Activated CD4-positive, alpha-beta T cell treated with anti-CD3 and anti-CD28 coated beads, Interleukin-2, Interleukin-4, amounts not matched to agents 100 ng/mL and 50 ng/mL, durations not matched to agents 16 hours and 8 hours (primary cell): ENCODE data around the gene BACE2.
"Not testable (repeated sequence)": the region's sequence is repeated elsewhere in the genome, so short reads cannot be mapped to it uniquely, and the experiment has no call there.

Source experiments
- DNase-seq: peaks from one replicate; pipeline ENCODE4 v3.0.0-alpha.2; 2020; ENCODE audit warnings: low spot score

Gene BACE2

DNA sequence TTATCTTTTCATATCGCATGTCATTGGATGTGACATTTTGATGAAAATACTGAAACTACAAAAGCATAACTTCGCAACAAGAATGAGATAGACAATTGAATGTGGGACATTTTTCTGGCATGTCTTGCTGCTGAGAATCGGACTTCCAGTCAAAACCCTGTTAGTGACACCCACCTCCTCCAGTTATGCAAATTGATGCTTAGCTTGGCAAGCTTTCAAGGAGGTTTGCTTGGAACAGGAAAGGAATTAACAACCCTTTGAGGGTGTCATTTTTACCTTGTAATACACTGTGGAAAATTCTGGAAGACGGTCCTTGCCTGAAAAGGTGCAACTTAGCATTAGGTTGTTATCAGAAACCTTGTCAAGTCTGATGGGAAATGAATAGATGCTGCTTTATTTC lies 109.9 kb downstream of the BACE2 start:
- DNase-seq = no peak

DNA sequence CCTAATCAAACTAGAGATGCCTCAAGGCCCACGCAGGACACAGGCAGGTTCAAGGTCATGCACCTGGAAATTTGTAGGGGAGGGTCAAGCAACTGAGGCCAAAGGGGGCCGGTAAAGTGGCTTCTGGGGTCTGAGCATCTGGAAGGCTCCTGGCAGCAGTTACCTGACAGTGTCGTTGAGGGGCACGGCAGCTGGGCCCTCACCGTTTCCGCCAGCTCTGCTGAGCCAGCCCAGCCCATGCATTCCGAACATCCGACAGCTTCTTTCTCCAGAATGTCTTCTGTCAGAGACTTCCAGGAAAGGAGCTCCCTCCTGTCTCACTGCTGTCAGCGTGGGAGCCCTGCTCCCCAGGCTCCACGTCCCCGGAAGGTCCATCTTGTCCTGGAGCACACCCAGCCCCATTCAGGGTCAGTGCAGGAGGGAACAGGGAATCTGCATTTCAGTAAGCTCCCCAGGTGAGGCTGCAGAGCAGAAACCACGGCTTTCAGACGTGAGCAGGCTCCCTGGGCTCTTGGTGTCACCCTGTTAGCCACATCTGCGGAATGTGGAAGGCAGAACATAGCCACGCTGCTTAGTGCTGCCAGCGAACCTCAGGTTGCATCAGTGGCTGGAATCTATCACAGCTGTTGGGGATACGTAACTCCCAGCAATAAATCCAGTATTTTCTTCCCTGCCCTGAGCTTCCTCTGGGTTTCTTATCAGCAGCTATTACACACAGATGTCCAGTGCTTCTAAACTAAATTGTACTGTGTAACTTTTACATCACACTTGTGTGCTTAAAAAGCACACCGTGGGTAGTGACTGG lies 112.4 kb downstream of the BACE2 start:
- DNase-seq = no peak

DNA sequence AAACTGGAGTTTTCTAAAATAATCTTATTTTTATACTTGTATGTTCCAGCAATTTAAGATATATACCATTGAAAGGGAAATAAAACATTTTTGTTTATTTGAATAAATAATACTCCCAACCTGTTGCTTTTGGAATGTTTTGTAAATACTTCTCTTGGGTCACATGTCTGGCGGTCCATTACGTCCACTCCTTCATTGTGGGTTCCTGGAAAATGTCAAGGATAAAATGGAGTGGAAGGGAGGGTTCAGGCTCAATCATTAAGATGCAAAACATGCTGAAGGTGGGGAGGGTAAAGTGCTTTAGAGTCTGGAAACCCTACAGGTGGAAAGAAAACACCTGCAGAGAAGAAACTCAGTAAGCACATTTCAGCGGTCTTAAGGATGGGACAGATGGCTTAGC lies 114.5 kb downstream of the BACE2 start:
- no peak for DNase-seq

DNA sequence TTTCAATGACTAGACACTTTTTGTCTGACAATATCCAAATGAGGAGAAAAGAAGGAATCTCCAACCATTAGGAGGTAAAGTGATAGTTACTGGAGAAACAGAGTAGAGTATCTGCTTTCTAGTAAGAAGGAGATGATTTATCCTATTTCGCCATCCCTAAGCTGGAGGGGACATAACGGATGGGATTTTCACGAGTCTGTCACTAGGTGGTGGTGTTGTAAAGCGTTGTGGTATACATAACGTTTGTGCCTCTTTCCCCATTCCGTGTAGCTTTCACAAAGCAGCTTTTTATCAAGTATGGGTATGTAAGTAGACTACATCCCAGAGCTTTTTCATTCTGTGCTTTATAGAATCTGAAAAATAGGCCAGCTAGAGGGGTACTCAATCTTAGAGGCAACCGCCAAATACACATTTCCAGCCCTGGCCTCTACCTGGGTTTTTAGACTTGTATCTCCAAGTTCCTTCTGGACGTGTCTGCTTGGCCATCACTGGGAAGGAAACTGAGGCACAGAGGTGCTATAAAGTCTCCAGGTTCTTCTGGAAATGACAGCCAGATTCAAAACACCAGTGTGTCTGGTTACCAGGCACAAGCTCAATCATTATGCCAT lies 115.4 kb downstream of the BACE2 start:
- DNase-seq = peak; percentile 64

DNA sequence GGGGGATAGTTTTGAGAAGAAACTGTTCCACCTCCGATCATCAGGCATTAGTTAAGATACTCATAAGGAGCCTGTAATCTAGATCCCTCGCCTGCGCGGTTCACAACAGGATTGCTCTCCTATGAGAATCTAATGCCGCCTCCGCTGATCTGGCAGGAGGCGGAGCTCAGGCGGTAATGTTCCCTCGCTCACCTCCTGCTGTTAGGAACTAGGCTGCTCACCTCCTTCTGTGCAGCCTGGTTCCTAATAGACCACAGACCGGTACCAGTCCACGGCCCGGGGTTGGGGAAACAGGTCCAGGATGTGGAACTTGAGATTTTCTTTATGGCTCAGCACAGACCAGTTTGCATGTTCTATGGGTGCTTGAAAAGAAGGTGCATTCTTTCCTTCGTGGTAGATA lies 121.5 kb downstream of the BACE2 start:
- no peak for DNase-seq

DNA sequence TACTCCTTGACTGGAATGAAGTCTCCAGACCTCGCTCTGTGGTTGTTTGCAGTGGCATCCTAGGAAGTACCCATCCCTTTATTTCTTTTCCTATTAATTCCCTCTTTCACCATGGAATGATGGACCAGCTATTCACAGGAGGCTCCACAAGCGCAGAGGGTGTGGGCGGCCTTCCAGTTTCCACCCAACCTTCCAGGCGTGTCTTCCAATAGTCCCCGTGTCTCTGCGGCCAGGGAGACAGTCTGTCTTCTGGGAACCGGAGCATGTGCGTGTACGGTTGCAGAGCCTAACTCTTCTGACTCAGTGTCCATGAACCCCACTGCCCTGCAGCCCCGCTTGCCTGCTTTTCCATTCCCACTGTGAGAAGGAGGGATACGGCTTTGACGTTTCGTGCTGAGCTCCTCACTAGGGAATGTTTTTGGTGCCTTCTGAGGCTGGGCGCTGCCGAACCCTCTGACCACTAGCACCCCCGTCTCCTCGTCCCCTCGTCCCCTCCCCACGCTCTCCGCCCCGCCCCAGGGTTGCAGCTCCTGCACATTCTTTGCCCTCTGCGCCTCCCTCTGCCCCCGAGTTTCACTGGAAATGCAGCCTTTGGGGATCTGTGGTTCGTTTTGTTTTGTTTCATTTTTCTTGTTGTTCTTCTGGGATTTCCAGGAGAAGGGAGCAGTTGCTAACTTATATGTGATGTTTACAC lies 122.3 kb downstream of the BACE2 start:
- no peak for DNase-seq

DNA sequence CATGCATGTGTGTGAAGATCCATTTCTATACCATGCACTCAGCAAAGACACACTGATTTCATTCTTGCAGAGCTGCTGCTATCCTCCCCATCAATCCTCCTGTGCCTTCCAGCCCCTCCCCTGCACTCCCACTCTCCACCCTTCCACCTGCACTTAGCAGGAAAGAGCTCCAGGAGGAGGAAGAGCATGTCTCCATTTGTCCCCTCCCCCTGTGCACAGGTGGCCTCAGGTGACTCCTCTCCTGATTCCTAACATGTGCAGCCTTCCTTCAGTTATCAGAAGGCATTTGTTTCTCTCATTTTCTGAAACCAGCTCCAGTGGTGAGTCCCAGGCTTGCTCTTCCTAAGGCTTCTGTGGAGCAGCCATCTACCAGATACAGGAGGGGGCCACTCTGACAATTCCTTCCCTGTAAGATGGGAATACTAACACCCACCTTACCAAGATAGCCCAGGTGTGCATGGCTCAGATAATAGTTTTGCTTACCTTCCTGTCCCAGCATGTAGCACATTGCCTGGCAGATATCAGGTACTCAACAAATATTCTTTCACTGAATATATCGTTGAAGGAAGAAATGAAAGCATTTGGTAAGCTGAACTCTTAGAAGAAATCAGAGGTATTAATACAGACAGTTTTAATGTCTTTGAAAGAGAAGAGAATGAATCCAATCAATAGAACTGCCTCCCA lies 126.7 kb downstream of the BACE2 start:
- no peak for DNase-seq

DNA sequence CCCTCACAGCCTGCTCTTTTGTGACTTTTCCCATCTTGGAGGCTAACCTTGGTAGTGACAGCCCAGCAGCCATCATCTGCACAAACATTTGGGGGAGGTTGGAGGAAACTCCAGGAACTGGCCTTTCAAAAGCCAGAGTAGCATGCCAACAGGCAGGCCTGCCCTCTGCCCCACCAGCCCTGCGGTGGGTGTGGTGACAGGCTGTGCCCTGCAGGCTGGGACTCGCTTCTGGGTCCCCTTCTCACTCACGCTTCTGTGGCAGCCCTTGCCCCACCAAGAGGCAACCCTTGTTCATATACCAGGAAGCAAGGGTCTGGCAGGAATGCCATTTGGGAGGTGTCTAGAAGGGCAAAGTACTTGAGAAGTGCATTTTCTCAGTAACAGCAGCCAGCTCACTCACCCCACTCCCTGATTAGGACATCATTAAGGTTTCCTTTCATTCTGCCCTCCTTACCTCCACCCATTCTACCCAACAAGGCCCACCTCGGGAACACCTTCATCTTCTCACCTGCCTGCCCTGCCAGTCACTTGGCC lies 127.8 kb downstream of the BACE2 start:
- no peak for DNase-seq

DNA sequence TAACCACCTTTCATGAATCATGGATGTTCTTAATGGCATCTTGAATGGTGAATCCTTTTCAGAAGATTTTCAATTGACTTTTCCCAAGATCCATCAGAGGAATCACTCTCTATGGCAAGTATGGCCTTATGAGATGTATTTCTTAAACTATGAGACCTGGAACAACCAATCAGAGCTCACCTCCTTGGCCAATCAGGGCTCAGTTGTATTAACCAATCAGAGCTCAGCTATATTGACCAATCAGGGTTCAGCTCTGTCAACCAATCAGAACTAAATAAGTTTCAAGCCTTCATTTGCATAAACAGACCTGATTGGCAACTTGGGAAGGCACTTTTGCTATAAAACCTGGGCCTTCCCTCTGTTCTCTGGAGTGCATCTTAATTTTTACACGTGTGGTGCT lies 135.0 kb downstream of the BACE2 start:
- DNase-seq = no peak

DNA sequence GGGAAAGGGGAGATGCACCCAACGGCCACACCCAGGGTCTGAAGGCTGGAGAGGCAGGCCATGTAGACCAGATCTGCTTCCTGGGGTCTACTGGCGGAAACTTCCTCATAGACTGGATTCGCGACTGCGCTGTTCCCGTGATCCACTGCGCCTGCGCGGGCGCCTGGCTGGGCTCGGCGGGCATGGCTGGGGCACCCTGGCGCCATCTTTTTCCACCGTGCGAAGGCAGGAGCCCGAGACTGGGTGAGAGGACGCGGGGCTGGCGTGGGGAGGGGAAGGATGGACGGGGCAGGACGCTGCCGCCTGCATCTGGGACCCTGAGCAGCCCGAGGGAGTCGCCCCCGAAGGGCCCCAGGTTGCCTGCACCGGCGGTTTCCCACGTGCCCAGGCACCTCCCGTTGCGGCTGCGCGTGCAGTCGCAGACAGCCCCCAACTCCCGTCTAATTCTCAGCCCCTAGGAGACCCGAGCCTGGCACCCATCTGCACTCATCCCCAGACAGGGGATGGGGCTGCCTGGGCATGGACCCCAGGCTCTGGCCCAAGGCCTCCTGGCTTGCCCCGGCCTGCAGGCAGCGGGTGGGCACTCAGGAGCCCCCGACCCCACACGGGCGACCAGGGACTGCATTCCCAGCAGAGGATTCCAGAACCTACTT lies 136.2 kb downstream of the BACE2 start:
- no peak for DNase-seq

DNA sequence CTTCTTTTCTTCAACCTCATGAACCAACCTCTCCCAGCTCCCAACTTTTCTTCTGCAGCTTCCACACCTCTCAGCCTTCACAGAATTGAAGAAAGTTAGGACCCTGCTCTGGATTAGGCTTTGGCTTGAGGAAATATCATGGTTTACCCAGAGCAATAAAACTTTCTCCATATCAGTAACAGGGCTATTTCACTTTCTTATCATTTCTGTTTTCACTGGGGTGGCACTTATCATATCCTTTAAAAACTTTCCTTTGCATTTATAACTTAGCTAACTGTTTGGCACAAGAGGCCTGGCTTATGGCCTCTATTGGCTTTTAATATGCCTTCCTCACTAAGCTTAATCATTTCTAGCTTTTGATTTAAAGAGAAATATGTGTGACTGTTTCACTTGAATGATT lies 139.3 kb downstream of the BACE2 start:
- no peak for DNase-seq

DNA sequence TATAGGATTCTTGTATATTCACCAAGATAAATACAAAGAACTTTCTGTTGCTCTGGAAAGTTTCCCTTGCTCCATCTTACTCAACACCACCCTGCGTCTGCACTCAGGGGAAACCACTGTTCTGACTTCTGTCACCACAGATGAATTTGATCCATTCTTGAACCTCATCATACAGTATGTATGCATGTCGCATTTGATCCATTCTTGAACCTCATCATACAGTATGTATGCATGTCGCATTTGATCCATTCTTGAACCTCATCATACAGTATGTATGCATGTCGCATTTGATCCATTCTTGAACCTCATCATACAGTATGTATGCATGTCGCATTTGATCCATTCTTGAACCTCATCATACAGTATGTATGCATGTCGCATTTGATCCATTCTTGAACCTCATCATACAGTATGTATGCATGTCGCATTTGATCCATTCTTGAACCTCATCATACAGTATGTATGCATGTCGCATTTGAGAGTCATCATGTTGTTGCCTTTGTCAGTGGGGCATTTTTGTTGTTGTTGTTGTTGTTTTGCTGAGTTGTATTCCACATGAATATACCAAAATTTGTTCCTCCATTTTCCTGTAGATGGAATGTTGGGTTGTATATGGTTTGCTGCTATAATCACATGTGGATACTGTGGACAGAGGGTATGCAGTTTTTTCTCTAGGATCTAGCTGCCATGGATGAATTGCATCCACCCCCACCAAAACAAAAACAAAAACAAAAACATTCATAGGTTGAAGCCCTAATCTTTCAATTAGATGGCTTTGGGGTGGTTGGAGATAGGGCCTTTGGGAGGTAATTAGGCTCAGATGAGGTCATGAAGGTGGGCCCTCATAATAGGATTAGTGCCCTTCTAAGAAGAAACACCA lies 145.6 kb downstream of the BACE2 start:
- not testable (repeated sequence) for DNase-seq

DNA sequence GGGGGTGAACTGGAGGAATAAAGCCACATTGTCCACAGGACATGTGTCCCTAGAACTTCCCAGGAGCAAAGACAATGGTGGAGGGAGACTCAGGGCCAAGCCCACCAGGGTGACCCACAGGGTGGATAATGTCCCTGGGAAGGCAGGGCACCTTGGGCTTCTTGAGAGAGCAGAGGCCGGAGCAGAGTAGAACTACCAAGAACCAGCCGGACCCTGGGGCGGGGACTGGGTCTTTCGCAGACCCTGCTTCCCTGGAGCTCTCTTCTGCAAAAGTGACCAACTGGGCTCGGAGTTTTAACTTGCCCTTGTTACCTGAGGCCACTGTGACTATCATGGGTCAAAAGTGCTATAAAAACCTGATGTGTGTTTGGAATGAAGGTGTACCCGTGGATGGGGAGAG lies 147.8 kb downstream of the BACE2 start:
- no peak for DNase-seq

DNA sequence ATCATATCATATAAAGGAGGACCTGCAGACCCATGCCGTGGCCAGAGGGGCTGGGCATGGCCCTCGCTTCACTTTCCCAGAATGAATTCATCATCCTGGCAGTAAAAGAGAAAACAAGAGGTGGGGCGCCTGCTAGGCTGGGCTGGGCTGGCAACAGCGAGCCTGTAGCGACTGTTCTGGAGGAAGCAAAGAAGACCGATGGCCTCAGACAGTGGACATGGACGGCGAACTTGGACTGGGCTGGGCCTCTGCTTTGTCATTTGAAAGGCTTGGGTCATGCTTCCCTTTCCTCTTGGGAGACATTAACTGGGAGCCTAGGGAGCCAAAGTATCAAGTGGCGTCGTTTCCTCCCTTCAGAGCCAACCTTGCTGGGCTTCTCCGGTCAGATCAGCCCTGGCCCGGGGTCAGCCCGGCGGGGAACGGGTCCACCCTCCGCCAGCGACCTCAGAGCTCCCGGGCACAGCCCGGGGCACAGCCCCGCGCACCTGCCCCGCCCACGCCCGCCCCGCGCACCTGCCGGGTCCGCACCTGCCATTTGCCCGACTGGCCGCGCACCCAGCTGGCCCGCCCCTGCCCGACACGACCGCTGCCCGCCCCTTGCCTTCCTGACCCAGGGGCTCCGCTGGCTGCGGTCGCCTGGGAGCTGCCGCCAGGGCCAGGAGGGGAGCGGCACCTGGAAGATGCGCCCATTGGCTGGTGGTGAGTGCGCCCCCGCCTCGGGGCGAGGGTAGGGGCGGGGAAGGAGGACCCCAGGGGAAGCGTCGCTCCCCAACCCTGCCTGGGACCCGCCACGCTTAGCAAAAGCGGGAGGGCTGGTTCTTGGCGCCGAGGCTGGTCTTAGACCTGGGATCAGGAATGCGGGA lies 148.5 kb downstream of the BACE2 start, which contains the start of gene FAM3B:
FAM3B (plus strand) TSS at position 602 of the 863 bp plus-strand sequence; CDS start at position 681, 79 bp downstream.
- DNase-seq = no peak

DNA sequence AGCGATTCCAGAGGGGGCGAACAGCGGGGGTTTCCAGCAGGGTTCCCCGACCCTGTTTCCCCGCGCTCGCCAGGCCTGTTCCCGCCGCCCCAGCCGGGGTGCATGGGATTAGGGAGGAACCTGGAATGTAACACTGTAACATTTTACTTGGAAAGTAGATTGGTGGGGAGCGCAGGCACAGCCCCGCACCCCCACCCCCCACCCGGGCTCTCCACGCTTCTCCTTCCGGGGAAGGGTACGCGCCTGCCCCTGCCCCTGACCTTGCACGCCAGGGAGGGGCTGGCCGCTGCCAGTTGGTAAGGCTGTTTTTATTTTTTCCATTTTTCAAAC lies 149.1 kb downstream of the BACE2 start:
- DNase-seq = no peak

DNA sequence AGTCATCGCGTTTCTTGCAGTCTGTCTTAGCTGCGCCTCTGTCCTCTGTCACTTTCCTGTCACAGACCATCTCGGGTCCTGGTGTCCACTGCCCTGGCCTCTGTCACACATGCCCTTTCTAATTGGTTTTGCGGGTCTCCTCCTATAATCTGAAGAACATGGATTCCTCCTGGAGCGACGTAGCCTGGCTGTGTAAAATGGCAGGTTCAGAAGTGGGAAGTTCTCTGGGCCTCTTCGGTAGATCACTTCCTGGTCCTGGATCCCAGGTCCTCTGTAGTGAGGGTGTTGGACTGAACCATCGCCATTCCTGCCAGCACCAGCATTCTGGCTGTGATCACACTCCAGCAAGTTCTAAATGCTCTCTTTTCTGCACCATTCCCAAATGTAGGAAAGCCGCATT lies 149.5 kb downstream of the BACE2 start:
- DNase-seq = no peak

DNA sequence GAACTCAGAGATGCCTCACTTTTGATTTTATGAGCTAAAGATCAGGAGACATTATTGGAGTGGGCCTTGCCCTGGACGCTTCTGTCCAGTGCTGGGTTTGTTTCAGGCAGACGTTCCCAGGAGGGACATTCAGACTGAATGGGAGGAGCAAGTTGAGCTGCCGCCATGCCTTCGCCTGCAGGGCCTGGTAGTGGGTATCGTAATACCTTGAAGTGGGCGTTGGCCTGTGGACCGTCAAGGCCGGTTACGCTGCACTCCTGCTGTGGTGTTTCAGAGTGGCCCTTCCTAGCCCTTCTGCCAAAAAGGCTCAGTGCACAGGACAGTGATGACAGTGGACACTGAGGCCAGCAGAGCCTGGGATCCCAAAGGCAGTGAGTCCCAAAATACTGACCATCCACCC lies 150.3 kb downstream of the BACE2 start:
- DNase-seq = no peak

DNA sequence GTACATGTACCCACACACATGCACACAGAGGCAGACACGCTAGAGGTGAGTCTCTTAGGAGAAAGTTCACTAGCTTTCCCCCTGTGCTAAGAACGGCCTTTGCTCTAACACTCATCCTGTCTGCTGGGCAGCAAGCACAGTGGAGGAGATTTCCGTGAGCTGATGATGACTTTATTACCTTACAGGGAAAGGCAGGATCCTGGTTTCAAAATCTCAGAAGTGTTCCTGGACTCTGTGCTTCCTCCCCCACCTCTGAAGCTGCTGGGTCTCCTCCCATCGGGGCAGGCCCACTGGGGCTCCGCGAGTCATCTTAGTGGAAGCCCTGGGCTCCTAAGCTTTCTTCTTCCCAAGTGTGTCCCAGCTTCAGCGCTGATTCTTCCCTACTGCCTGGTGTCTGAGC lies 151.3 kb downstream of the BACE2 start:
- DNase-seq = no peak

DNA sequence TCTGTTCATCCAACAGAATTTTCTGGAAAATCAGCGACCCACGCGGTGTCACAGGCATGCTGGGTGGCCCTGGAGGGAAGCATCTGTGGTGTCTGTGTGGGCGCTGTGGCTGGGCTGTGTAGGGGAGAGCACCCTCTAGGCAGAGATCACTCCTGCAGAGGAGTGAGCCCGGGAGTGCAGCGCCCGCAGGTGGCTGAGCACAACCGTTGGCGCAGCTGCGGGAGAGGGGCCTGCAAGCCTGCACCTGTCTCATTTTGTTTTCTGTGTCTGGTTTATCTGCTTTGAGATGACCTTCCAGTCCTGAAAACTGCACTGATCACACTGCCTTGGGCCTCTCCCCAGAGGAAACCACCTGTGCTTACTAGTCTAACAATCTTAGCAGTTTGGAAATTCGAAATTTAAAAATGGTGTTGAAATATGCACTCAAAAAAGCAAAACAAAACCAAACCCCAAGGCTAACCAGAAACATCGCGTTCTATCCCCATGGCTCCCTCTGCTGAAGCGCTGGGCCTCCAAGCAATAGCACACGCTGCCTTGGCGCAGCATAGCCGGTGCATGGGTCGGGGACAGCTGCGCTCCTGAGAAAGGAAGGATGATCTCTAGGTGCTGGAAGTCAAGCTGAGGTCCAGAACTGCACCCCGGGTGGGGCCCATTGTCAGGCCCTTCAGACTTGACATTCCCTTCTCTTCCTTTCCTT lies 153.4 kb downstream of the BACE2 start:
- DNase-seq = no peak
